Left renal pelvis (tissue), 4 donors: Measurements from ENCODE around the gene RABGAP1L. TPM values are rescaled to one million over a fixed set of nuclear protein-coding genes. Genes with fewer than 3 reads are reported as not detected.
"Not testable (repeated sequence)": the region's sequence is repeated elsewhere in the genome, so short reads cannot be mapped to it uniquely, and the experiment has no call there.

Source experiments
- DNase-seq, 4 donors: peaks; one replicate each; pipeline ENCODE4 v3.0.0-alpha.2; 2013; ENCODE audit warnings: low read depth in 4 of 4, low spot score in 3 of 4
- polyA plus RNA-seq, 4 donors: library from polyadenylated mRNA; unstranded; fragments of 120-200 nt; gene quantifications; one replicate each; pipeline ENCODE4 v1.2.1, GENCODE V29; 2013; ENCODE audit not compliant: insufficient read length in 4 of 4

Gene RABGAP1L
- polyA plus RNA-seq, 4 donors = 23.9 to 32.5 (median 28.4) TPM

DNA sequence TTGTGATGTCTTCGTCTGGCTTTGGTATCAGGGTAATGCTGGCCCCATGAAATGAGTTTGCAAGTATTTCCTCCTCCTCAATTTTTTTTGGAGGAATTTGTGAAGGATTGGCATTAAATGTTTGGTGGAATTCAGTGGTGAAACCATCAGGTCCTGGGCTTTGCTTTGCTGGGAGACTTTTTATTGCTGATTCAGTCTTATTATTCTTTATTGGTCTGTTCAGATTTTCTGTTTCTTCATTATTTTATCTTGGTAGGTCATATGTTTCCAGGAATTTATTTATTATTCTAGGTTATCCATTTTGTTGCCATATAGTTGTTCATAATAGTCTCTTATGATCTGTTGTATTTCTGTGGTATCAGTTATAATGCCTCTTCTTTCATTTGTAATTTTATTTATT, 126.7 kb downstream of the RABGAP1L start:
- no peak for DNase-seq

DNA sequence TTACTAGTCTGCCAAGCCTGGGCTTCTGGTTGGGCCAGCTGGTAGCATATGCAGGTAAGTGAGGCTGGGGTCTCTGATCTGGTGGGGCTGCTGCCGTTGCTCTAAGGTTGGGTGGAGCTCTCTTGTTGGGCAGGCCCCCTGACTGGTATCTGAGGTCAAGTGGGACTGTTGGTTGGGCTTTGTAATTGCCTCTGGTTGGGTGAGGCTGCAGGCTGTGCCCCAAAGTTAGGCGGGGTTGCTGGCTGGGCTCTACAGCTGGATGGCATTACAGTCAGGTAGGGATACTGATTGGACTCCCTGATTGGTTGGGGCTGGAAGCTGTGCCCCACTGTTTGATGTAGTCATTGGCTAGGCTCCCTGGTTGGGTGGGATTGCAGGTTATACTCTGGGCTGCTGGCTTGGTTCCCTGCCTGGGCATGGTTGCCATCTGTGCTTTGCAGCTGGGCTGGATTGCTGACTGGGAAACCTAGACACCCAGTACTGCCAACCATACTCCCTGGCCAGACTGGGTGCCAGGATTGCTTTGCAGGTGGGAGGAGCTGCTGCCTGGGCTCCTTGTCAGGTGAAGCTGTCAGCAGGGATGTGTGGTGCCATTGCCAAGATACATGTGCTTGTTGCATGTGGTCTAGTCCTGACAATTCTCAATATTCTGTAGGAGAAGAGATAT, 130.5 kb downstream of the RABGAP1L start:
- no peak for DNase-seq

DNA sequence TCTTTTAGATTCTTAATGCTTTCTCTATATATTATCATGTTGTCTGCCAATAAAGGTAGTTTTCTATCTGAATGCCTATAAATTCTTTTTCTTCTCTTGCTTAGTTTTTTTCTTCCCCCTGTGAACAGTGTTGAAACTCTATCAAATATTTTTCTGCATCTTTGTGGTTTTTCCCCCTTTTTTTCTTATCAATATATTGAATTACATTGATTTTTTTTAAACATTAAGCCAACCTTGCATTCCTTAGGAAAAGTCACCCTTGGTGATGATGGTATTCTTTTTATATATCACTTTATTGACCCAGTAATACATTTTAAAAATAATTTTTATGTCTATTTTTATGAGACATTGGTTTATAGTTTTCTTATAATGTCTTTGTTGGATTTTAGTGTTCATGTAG, 131.7 kb downstream of the RABGAP1L start:
- no peak for DNase-seq

DNA sequence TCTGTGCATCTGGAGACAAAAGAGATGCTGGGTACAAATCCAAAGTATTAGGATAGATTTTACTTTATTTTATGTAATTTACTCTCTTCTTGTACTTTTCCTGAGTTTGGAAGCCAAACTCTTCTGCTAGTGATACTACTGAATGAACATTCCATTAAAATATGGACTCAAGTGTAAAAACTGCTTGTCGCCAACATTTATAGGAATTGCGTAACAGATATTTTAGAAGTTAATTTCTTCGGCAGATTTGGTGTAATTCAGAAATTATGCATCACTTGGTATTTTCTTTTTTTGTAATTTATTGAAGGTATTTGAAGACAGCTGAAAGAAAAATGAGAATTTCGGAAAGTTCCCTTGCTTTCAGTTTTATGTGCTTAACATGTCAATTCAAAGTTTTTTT, 137.0 kb downstream of the RABGAP1L start:
- DNase-seq = no peak

DNA sequence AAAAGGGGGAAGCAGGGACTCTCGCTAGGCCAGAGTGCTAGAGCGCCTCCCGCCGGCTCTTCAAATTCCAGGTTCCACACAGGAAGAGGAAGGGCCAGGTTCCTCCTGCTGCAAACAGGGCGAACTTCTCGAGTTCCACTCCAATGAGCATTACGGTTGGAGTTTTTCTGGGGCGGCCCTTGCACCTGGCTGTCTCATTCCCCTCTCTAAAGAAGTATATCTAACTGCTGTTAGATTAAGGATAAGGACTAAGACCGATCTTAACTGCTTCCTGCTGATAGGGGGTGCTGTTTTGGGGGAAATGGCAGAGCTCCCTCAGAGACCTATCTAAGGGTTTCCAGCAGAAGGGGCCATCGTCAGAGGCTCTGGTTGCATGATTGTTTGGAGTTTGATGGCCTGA, 138.0 kb downstream of the RABGAP1L start:
- DNase-seq = no peak

DNA sequence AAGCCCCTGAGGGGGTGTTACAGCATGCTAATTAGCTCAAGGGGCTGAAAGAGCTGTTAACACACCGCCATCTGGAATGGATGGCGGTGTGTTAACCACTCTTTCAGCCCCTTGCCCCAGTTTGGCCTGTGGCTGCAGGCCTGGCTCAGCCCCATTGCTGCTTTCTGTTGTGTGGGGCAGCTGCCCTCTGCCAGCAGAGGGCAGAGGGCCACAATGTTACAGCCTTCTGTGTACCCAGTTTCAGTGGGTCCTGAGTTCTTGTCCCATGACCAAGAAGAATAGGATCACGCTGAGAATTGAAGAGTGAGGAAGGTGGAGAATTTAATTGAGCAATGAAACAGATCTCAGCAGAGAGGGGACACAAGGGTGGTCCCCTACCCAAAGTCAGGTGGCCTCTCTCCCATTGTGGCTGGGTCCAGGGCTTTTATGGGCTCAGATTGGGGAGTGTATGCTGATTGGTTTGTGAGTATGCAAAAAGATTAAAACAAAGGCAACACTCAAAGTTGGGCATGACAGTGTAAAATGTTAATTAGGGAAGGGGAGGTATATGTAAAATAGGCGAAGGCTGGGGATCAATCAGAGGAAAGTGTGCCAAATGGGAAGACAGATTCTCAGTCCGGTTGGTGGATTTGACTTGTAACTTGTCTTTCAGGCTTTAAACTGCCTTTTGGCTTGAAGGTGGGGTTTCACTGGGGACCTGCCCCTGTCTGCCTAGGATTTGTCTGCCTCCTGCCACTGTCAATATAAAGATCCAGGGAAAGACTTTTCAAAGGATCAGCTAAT, 142.2 kb downstream of the RABGAP1L start:
- DNase-seq = no peak

DNA sequence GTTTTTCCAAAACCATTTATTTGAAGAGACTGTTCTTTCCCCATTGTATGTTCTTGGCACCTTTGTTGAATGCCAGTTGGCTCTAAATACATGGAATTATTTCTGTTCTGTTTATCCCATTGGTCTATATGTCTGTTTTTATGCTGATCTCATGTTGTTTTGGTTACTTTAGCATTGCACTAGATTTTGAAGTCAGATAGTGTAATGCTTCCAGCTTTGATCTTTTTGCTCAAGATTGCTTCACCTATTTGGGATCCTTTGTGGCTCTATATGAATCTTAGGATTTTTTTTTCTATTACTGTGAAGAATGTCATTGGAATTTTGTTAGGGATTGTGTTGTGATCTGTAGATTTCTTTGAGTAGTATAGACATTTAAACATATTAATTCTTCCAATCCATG, 149.3 kb downstream of the RABGAP1L start:
- no peak for DNase-seq

DNA sequence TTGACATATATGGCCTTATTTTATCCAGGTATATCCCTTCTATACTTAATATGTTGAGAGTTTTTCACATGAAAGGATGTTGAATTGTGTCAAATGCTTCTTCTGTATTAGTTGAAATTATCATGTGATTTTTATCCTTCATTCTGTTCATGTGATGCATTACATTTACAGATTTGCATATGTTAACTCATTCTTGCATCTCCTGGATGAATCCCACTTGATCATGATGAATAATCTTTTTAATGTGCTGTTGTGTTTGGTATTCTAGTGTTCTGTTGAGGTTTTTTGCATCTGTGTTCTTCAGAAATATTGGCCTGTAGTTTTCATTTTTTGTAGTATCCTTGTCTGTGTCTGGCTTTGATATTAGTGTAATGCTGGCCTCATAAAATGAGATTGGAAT, 150.2 kb downstream of the RABGAP1L start:
- no peak for DNase-seq

DNA sequence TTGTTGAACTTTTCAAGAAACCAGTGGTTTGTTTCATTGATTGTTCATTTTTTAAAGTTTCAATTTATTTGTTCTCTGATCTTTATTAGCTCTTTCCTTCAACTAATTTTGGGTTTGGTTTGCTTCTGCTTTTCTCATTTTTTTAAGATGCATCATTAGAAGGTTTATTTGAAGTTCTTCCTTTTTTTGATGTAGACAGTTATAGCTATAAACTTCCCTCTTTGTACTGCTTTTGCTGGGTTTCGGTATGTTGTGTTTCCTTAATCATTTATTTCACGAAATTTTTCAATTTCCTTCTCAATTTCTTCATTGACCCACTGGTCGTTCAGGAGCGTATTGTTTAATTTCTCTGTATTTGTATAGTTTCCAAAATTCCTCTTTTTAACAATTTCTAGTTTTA, 155.1 kb downstream of the RABGAP1L start:
- DNase-seq = no peak

DNA sequence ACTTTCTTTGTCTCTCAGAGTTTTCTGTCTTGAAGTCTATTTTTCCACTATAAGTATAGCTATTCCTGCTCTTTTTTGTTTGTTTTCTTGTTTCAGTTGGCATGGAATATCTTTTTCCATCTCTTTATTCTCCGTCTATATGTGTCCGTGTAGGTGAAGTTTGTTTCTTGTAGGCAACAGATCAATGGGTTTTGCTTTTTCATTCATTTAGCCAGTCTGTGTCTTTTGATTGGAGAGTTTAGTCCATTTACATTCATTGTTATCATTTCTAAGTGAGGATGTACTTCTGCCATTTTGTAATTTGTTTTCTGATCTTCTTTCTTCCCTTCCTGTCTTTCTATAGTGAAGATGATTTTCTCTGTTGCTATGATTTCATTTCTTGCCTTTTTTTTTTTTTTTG, 155.9 kb downstream of the RABGAP1L start:
- DNase-seq = no peak

DNA sequence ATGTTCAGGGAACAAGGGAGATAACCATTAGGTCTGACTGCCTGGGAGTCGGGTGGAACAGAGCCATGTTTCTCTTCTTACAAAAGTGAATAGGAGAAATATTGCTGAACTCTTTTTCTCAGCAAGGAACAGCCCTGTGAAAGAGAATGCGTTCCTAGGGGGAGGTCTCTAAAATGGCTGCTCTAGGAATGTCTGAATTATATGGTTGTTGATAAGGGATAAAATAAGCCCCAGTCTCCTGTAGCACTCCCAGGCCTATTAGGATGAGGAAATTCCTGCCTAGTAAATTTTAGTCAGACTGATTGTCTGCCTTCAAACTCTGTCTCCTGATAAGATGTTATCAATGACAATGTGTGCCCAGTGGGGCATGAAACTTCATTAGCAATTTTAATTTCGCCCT, 161.6 kb downstream of the RABGAP1L start:
- DNase-seq = not testable (repeated sequence)

DNA sequence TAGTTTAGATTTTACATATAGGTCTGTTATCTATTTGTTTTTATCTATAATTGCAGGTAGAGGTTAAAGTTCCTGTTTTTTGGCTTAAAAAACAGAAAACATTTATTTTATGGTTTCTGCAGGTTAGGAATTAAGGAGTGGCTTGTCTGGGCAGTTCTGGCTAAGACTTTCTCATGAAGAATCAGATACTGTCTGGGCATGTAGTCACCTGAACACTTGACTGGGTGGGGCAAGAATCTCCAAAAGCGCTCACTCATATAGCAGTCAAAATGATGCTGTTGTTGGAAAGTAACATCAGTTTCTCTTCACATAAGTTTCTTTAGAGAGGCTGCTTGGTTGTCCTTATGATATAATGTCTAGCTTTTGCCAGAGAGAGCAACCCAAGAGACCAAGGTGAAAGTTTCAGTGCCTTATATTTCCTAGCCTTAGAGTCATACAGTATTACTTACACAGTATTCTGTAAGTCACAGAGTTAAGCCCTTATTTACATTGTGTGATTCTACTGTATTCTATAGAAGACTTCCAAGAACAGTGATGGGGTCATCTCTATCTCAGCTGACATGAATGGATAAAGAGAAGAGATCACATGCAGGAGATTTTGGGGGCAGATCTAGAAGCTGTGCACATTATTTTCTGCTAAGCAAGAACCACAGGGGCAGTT, 163.0 kb downstream of the RABGAP1L start:
- DNase-seq = no peak

DNA sequence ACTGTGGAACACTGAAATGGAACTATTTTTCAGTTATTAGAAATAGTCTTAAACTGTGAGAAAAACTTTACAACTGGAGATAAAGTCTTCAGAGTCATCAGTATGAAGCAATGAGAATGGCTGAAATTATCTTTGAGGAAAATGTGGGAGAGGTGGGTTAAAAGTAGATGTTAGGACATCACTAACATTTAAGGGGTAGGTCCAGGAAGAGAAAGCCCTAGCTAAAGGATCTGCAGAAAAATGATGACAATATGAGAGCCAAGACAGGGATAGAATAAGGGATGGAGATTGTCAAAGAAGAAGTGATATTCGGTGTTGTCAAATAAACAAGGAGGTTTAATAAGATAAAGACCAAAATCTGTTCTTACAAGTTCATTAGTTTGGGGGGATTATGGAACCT, 165.2 kb downstream of the RABGAP1L start:
- DNase-seq = no peak

DNA sequence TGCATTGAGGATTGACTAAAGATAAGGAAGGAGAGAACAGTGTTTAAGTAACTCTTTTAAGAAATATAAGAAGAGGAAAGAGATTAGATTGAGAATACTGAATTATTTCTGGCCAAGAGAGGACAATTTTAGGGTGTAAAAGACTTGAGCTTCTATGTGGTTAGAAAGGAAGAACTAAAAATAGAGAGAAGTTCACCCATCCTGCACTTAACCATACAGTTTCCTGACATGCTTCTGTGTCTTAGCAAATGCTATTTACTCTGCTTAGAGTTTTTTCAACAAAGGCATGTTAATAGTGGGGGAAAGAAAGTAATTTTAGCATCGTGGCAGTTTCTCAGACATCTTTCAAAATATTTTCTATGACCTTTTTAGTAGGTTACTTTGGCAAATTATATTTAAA, 165.6 kb downstream of the RABGAP1L start:
- DNase-seq = no peak

DNA sequence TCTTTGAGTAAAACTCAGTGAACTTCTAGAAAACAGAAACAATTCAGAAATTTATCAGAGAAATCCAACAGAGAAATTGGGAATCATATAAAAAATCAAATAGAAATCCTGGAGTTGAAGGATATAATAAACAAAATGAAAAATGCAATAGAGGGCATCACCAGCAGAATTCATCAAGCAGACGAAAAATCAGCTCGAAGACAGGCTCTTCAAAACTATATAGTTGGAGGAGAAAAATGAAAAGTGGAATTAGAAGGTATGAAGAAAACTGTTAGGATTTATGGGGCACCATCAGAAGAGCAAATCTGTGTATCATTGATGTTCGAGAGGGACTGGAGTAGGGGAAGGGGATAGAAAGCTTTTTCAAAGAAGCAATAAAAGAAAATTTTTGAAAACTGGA, 167.0 kb downstream of the RABGAP1L start:
- DNase-seq = no peak

DNA sequence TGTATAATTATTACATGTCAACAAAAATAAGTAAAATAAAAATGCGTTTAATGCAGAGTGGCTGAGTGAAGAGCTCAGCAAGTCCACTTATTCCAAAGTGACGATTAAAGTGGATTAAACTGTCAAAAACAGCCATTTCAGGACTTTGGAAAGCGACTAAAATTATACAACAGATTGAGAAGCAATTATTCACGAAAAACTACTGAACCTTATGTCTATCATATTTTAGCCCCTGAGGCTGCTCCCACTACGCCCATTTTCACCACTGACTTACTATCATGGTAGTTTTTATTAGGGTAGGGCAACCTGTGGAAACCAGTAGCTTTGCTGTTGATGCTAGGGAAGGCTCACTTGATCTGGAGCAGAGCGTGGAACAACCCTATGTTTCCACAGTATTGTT, 174.1 kb downstream of the RABGAP1L start:
- no peak for DNase-seq

DNA sequence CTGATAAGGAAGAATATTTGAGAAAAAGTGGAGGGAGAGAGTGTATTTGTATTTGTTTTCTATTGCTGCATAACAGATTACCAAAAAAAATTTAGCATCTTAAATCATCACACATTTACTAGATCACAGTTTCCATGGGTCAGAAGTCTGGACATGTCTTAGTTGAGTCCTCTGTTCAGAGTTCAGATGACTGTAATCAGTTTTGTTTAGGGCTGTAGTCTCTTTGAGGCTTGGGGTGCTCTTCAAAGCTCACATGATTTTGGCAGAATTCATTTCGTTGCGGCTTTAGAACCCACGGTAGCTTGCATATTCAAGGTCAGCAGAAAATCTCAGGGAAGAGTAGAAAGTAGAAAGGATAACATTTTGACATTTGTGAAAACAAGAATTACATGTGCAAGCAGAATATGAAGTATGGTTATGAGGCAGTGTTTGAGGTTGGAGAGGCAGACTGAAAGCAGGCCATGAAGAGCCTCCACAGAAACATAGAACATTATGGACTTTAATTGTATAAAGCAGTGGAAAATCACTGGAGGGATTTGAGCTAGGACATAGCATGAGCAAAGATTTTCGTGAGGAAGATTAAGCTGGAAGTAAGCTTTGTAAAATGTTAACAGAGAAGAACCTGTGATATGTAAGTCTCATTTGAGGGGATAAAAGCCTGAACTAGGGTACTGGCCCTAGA, 177.8 kb downstream of the RABGAP1L start:
- DNase-seq = no peak

DNA sequence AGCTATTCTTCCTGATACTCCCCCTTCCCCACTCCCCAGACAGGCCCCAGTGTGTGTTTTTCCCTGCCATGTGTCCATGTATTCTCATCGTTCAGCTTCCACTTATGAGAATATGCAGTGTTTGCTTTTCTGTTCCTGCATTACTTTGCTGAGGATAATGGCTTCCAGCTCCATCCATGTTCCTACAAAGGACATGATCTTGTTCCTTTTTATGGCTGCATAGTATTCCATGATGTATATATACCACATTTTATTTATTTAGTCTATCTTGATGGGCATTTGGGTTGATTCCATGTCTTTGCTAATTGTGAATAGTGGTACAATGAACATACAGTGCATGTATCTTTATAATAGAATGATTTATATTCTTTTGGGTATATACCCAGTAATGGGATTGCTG, 181.1 kb downstream of the RABGAP1L start:
- not testable (repeated sequence) for DNase-seq

DNA sequence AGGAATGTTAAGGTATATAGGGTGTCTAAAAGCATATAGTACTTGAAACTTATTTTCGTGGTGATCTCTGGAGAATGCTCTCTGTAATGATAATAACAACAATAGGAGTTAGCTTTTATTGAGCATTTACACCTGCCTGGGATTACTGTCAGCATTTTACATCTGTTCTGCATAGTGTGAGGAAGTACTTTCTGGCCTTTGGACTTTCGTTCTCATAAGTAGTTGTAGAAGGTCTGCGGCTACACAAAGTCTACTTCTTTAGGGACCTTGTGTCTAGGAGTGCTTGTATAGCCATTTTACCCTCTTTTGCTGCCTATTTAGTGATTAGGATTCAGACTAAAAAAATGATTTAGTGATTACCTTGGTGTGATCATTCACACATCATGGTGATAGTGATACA, 184.8 kb downstream of the RABGAP1L start:
- DNase-seq = no peak

DNA sequence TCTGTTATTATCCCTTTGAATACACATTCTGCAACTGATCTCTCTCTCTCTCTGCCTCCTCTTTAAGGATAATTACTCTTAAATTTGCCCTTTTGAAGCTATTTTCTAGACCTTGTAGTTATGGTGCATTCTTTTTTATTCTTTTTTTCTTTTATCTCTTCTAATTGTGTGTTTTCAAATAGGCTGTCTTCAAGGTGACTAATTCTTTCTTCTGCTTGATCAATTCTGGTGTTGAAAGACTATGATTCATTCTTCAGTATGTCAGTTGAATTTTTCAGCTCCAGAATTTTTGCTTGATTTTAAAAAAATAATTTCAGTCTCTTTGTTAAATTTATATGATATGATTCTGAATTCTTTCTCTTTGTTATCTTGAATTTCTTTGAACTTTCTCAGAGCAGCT, 192.8 kb downstream of the RABGAP1L start:
- DNase-seq = no peak

DNA sequence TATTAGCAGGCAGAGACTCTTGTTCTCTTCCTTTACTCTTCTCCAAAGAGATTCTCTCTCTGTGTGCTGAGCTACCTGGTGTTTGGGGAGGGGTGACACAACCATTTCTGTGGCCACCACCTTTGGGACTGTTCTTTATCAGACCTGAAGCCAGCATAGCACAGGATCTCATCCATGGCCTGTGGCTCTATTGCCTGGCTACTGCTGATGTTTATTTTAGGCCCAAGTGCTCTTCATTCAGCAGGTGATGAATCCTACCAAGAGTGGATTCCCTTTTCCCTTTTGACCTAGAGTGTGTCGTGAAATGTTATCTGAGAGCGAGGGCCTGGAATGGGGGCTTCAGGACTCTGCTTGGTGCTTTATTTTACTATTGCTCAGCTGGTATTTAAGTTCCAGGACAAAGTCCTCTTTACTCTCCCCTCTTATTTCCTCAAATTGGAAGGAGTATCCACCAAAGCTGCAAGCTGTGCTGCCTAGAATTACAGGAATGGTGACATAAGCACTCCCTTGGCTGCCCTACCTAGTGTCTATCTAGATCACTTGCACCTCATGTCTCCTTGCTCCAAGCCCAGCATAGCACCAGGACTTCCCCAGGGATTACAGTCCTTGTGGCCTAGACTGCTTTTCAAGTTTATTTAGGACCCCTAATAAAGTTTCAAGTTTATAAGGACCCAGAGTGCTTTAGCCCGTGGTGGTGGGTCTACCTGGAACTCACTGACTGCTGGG, 193.7 kb downstream of the RABGAP1L start:
- DNase-seq = no peak
